HG03175 (cell line): ENCODE measurements around the gene VWF.

Experiments
- ATAC-seq: cut with Tn5 transposase; IDR thresholded peaks from one replicate; pipeline ENCODE4 v1.9.1; 2021; ENCODE audit warnings: mild to moderate bottlenecking, moderate library complexity; ENCODE audit not compliant: unreplicated experiment

The VWF gene

GRCh38 chr12:5960783-5961182 is 163.7 kb downstream of the VWF start:
- ATAC-seq, result no peak

- no peak for ATAC-seq
Measured at GRCh38 chr12:5956987-5957386, 167.5 kb downstream of the VWF start.

GRCh38 chr12:5954661-5955060 is 169.8 kb downstream of the VWF start:
- no peak for ATAC-seq

- ATAC-seq, result no peak
Measured at GRCh38 chr12:5953835-5954586, 170.5 kb downstream of the VWF start.

GRCh38 chr12:5952031-5952430 is 172.4 kb downstream of the VWF start:
- no peak for ATAC-seq

- ATAC-seq, result no peak
Measured at GRCh38 chr12:5948696-5949095, 175.8 kb downstream of the VWF start.

GRCh38 chr12:5947006-5947405 is 177.5 kb downstream of the VWF start:
- ATAC-seq, result no peak

- ATAC-seq, result no peak
Measured at GRCh38 chr12:5946388-5946787, 178.1 kb downstream of the VWF start.

- ATAC-seq, result no peak
Measured at GRCh38 chr12:5945071-5946008, 179.1 kb downstream of the VWF start, which contains the start of gene ANO2. ANO2 (minus strand) TSS chr12:5945259; CDS start chr12:5945217, 42 bp downstream.

GRCh38 chr12:5944688-5945070 is 179.8 kb downstream of the VWF start:
- ATAC-seq, result no peak

GRCh38 chr12:5944053-5944452 is 180.4 kb downstream of the VWF start:
- no peak for ATAC-seq

GRCh38 chr12:5941907-5942306 is 182.6 kb downstream of the VWF start:
- ATAC-seq, result no peak

- no peak for ATAC-seq
Measured at GRCh38 chr12:5927732-5928516, 196.5 kb downstream of the VWF start.

GRCh38 chr12:5925646-5926045 is 198.8 kb downstream of the VWF start:
- no peak for ATAC-seq

GRCh38 chr12:5924342-5924741 is 200.1 kb downstream of the VWF start:
- no peak for ATAC-seq

- no peak for ATAC-seq
Measured at GRCh38 chr12:5923751-5924150, 200.7 kb downstream of the VWF start.

- ATAC-seq, result no peak
Measured at GRCh38 chr12:5923043-5923605, 201.3 kb downstream of the VWF start.

- ATAC-seq, result no peak
Measured at GRCh38 chr12:5921966-5922899, 202.2 kb downstream of the VWF start.

GRCh38 chr12:5921027-5921909 is 203.2 kb downstream of the VWF start:
- ATAC-seq, result no peak
